GM13977 (cell line): ENCODE data around the gene KCNJ10.

Experiments
- DNase-seq: peaks from one replicate; pipeline ENCODE4 v3.0.0; 2012; ENCODE audit warnings: low spot score
- in situ Hi-C: fragments of 300-500 bp; cut with MboI; formaldehyde crosslinking; loops from one replicate; pipeline ENCODE4 v1.12.0; 2022; ENCODE audit warnings: low sequenced_read_pairs, low pct_unique_long_range_greater_than_20kb, mixed read lengths, inconsistent platforms; ENCODE audit not compliant: unreplicated experiment
- TF ChIP-seq, protein P1 (sequence below): IDR thresholded peaks from 2 replicates; pipeline ENCODE4 v1.5.1; 2012; ENCODE audit warnings: mild to moderate bottlenecking, control low read depth; ENCODE audit not compliant: insufficient read depth; ENCODE audit errors: extremely low read depth, missing control alignments

The KCNJ10 gene

GRCh38 chr1:159988006-159988405 lies 82.0 kb downstream of the KCNJ10 start:
- no peak for DNase-seq
- in situ Hi-C loops, result no loop called here
- TF ChIP-seq, protein P1, sequence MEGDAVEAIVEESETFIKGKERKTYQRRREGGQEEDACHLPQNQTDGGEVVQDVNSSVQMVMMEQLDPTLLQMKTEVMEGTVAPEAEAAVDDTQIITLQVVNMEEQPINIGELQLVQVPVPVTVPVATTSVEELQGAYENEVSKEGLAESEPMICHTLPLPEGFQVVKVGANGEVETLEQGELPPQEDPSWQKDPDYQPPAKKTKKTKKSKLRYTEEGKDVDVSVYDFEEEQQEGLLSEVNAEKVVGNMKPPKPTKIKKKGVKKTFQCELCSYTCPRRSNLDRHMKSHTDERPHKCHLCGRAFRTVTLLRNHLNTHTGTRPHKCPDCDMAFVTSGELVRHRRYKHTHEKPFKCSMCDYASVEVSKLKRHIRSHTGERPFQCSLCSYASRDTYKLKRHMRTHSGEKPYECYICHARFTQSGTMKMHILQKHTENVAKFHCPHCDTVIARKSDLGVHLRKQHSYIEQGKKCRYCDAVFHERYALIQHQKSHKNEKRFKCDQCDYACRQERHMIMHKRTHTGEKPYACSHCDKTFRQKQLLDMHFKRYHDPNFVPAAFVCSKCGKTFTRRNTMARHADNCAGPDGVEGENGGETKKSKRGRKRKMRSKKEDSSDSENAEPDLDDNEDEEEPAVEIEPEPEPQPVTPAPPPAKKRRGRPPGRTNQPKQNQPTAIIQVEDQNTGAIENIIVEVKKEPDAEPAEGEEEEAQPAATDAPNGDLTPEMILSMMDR, result no peak

- TF ChIP-seq, protein P1, result no peak
- in situ Hi-C loops, result no loop called here
Observed at GRCh38 chr1:159987186-159987585, 82.8 kb downstream of the KCNJ10 start.

GRCh38 chr1:159986531-159986930 lies 83.4 kb downstream of the KCNJ10 start:
- TF ChIP-seq, protein P1, result no peak
- in situ Hi-C loops, result no loop called here
- no peak for DNase-seq

More at GRCh38 chr1:159987186-159987585, 82.8 kb downstream of the KCNJ10 start:
- no peak for DNase-seq

DNA sequence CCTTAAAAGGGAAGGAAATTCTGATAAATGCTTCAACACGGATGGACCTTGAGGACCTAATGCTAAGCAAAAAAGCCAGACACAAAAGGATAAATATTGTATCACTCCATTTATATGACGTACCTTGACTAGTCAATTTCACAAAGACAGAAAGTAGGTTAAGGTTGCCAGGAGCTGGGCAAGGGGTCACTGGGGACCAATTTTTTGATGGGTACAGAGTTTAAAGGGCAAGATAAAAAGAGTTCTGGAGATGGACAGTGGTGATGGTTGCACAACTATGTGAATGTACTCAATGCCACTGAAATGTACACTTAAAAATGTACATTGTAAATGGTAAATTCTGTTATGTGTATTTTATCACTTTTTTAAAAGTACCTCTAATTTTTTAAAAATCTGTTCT lies 83.9 kb downstream of the KCNJ10 start:
- DNase-seq, result no peak
- TF ChIP-seq, protein P1, result no peak
- in situ Hi-C loops, result no loop called here

- in situ Hi-C loops, result no loop called here
- TF ChIP-seq, protein P1, result no peak
Observed at GRCh38 chr1:159985473-159985872, 84.5 kb downstream of the KCNJ10 start.

GRCh38 chr1:159983681-159984080 lies 86.3 kb downstream of the KCNJ10 start:
- DNase-seq, result no peak
- TF ChIP-seq, protein P1, result no peak
- in situ Hi-C loops, result no loop called here

More at GRCh38 chr1:159985473-159985872, 84.5 kb downstream of the KCNJ10 start:
- DNase-seq, result no peak

DNA sequence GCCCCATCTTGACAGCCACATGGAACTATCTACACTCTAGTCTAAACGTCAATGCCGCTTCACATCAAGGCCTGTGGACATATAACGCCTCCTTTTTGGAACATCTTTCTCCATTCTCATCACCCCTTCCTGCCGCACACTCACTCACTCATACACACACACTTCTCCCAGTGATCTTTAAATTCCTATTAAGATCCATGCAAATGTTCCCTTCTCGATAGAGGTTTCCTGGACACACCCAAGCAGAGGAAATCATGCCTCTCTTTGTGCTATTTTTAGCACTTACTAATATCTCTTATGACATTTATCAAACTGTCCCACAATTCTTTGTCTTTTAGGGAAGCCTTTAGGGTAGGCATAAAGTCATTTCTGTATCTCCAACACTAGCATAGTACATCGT lies 87.7 kb downstream of the KCNJ10 start:
- no peak for DNase-seq
- in situ Hi-C loops, result no loop called here
- TF ChIP-seq, protein P1, result no peak
